GM20000 (cell line): ENCODE data around the gene PARD3.

Source experiments
- DNase-seq: peaks from one replicate; pipeline ENCODE4 v3.0.0; 2012; ENCODE audit warnings: low spot score
- CTCF ChIP-seq: IDR thresholded peaks from 2 replicates; pipeline ENCODE4 v1.5.1; 2012; ENCODE audit warnings: mild to moderate bottlenecking, control low read depth; ENCODE audit errors: extremely low read depth, missing control alignments

The PARD3 gene

GRCh38 chr10:34613491-34613890 is 201.6 kb downstream of the PARD3 start:
- TF ChIP-seq CTCF = no peak
- DNase-seq = no peak

- no peak for DNase-seq
- no peak for TF ChIP-seq CTCF
These were observed 202.2 kb downstream of the PARD3 start for GRCh38 chr10:34612938-34613337.

GRCh38 chr10:34612446-34612845 is 202.7 kb downstream of the PARD3 start:
- DNase-seq = no peak
- TF ChIP-seq CTCF = no peak

GRCh38 chr10:34609287-34609940 is 205.7 kb downstream of the PARD3 start:
- DNase-seq = no peak
- no peak for TF ChIP-seq CTCF

GRCh38 chr10:34607894-34608293 is 207.2 kb downstream of the PARD3 start:
- TF ChIP-seq CTCF = no peak
- no peak for DNase-seq

GRCh38 chr10:34606890-34607289 is 208.2 kb downstream of the PARD3 start:
- DNase-seq = no peak
- TF ChIP-seq CTCF = no peak

GRCh38 chr10:34602478-34602877 is 212.6 kb downstream of the PARD3 start:
- TF ChIP-seq CTCF = no peak
- no peak for DNase-seq
